Endothelial cell of hepatic sinusoid (primary cell): ENCODE measurements around the gene ANKFN1.

Source experiments
- in situ Hi-C: cut with HindIII; loops from 2 replicates; pipeline ENCODE4 v1.10.0; 2017; ENCODE audit warnings: low sequenced_read_pairs

ANKFN1 gene

DNA sequence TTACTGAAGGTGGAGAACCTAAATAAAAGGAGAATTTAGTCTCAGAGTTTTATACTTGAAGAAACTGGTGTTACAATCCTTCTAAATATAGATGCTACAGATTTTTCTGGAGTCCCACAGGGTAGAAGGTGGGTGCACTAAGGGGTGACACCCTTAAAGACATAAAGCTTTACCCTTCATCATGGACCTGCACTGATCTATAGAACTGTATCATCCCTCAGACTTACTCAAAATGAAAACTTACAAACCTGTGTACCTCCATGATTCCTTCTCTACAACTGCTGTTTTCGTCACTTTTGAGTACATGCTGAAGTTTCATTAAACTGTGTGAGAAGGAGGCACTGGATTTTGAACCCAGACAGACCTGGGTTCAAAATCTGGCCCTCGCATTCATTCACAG, 270.7 kb downstream of the ANKFN1 start:
- in situ Hi-C loops, result no loop called here

DNA sequence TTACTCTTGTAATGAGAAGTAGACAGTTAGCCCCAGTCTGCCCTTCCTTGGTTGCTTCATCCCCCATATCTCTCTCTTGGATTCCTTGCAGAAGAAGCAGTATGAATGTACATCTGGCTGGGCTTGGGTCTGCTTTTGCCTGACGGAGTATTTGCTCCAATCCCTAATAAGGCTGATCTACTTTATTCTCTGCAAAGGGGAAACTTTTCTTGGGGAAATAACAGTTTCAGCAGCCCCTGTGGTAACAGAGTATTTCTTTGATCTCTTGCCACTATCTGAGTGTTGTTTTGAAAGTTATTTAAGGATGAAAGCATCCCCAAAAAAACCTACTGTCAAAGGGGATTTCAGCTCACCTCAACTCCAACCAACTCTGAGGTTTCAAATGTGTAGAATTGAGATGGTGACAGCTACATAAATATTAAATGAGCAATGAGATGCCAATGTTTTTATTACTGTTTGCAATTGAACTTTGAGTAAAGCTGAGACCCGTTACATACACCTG, 271.3 kb downstream of the ANKFN1 start:
- in situ Hi-C loops, result no loop called here

DNA sequence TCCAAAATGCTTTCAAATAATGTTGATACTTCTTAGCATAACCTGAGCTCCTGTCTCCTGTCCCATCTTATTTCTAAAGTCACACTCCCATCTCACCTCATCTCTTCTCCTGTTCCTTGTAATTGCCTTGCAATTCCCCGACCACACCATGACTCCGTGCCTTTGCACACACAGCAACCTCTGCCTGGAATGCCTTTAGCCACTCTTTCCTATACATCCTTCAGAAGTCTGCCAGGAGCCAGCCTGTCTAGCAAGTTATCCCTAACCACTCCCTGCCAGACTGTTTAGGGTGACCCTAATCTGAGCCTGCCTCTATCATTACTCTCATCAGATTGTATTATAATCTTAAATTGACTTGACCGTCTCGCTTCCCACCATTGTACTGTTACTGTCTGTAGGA, 272.2 kb downstream of the ANKFN1 start:
- in situ Hi-C loops, result no loop called here

DNA sequence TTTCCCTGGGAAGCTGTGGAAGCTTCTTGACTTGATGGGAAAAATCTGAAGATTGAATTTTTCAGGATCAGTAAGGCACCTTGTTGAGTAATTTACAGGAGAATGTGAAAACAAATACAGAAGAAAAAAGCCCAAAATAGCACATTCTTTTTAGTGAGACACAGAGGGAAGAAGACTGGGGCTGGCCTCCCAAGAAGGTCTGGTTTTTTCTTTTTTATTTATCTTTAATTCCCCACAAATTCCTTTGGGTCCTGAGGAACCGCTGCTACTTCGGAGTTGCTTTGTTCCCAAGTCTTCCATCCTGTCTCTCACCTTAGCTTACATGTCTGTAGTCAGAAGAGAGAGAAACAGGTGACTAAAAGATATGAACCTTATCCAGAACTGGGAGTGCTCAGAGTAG, 273.6 kb downstream of the ANKFN1 start:
- in situ Hi-C loops, result no loop called here

DNA sequence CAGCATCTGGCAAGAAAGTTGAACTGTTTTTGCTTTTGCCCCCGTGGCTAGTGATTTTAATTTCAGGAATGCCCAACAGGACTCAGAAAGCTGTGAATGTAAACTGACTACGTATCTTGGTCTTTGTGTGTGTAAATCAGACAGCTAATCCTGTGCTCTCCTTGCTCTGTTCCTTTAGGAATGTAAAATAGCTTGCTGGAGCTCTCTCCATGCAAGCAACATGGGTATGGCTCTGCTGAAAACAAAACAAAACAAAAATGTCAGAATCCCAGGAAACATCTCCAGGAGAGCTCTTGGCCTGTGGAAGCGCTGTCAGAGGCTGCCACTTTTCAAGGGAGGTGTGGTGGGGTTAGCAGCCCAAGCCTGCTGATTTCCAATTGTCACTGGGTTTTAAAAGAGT, 278.5 kb downstream of the ANKFN1 start:
- in situ Hi-C loops, result no loop called here

DNA sequence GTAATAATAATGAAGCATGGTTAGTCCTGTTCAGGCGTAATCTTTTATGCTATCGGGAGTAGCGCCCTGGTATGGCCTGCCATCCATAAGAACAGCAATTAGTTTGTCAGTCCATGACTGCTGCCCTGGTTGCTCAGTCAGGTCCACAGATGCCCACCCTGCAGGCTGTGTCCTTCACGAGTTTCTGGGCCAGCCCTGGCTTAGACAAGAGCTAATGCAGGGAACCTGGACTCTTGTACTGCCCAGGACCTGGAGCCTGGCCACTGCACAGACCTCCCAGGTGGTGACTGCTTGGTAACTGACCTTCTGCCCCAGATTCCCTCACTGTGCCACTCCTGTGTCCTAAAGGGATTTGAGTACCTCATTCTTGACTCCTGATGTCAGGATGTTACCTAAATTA, 279.2 kb downstream of the ANKFN1 start:
- in situ Hi-C loops, result no loop called here

DNA sequence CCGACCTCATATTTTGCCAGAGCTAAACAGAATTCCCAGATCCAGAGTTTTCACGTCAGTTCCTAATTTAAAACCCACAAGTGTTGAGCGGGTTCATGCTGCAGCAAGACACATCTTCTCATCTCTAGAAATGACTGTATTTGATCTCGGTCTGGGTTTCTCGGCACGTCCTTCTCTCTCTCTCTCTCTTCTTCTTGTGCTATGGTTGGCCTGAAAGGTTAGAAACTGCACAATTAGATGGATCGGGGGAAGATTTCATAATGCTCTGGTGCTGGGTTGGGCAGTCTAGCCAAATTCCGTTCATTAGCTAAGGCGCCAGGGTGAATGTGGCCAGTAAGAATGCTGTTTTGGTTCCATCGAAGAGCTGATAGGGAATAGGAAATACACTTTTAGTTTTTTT, 281.3 kb downstream of the ANKFN1 start:
- in situ Hi-C loops, result no loop called here

DNA sequence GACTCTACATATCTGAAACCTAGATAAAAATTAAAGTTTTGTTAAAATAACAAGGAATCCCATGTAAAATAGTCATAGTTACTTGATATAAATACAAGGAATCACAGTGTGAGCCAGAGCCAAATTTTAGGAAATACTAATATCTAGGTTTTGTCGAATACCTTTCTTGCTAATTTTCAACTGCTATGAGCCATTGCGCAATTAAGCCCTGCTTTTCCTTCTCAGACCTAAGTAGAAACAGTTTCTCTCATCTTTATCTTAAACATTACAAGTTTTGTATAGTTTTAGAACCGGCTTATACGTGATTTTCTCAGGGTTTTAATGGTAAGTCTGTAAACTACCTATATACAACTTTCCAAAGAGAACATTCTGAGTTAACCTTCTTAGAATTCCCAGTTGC, 282.9 kb downstream of the ANKFN1 start:
- in situ Hi-C loops, result no loop called here

DNA sequence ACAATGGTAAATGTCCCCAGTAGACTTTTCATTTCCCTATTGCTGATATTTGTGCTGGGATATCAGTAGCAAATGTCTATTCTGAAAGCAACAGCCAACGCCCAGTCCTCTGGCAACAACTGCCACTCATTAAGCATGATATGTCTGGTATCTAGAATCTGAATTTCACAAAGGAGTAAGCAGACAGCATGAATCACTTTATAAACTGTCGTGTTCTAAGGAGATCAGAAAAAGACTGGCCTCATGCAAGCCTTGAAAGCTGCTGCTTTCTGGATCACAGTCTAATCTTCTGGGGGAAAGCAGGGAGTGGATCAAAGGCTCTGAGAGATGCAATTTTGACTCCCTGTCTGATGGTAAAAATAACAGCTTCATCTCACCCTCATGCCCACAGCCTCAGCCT, 287.1 kb downstream of the ANKFN1 start:
- in situ Hi-C loops, result no loop called here

DNA sequence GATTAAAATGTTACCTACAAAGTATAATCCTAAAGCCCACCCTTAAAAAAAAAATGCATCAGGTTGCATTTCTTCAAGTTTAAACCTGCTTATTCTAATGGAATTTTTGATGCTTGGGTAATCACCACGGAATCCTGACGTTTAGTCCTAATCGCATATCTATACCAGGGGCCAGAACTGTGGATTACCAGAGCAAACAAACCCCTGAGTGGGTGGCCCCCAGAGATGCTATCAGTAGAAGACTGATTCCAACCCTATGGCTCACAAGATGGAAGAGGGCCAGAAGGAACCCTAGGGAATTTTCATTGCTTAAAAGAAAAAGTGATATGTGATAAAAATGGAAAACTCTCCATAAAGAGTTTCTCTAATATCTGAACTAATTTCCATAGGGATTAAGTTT, 288.0 kb downstream of the ANKFN1 start:
- in situ Hi-C loops, result no loop called here

DNA sequence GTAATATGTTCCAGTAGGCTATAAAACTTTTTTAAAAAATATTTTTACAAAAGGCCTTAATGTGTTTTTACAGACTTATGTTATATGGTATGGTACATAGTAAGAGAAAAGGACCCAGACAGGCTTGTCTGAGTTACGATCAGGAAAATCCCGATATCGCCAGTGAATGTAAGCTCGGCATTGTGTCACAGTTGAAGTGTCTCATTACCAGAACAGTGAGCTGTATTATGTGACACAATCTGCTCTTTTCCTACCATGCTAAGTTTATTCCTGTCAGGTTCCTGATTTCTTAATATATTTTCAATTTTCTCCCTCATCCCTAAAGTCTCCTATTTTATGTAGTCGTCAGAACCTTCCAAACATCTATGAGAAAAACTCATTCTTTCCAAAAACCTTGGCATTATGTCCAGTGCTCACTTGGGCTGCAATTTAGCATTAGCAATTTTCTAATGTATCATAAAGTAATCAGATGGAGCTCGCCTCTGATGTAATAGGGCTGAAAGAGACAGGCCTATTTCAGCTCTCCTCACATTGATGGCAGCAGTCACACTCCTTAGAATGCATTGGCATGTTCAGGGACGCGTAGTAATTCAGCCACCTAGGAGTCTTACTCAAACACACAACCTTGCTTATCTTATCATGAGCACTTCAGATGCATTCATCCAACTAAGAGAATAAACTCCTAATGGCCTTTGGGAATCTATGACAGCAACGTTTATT, 292.6 kb downstream of the ANKFN1 start:
- in situ Hi-C loops, result no loop called here

DNA sequence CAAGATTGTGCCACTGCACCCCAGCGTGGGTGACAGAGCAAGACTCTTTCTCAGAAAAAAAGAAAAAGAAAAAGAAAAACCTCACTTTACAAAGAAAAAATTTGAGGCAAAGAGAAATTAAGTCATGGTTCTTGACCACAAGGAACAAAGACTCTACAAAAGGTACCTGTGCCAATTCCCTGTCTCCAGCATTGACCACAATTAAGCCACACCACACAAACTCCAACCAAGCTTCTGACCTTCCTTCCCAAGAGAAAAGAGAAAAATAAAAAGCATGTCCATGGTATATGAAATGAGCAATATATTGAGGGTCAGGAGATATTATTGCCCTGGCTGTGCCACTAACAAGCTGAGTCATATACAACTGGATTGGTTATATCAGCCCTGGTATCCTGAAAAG, 293.9 kb downstream of the ANKFN1 start:
- in situ Hi-C loops, result no loop called here

DNA sequence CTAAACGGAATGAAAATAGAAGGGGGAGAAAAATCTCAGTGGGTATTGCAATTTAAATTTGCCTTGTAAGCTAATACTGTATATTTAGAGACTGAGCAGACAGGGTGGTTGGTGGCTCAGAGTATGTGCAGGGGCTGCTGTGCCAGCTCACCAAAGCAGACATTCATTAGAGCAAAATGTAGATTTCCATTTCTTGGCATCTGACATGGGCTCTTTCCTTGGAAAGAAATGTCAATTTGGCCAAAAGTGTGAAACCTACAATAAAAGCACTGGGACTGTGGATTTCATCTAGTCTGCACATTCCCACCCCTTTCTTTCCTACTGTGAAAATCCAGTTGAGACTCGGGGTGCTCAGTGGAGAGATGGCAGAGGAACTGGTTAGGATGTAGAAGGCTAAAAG, 295.1 kb downstream of the ANKFN1 start:
- in situ Hi-C loops, result no loop called here

DNA sequence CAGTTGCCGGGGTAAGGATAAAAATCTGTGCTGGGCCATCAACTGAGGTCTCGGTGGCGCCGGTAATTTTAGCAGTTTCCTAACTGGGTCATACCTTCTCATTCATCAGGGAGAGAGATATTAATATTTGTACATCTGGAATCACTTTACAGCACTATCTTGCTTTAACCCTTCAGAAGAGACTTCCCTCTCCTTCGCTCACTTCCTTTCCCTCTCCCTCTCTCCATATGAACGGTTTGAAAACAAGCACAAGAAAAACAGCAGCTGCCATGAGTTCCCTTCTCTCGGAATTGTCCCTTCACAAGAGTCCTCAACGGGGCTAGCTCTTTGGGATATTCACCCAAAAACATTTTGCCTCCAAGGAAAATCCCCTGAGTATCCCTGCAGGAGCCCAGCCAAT, 295.9 kb downstream of the ANKFN1 start:
- in situ Hi-C loops, result no loop called here

DNA sequence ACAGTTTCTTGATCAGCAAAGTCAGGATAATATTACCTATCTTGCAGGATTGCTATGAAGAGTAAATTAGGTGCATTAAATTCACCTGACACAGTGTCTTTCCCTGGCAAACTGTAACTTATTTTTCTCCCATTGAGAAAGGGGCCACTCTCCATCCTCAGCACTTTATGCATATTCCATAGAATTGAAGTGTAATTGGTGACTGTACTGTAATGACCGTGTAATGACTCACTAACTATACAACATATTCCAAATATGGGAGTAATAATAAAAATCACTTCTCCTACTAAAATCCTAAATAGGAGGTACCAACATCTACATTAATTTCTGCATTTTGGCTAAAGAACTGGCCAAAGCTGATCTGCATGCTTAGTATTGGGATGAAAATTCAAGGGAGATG, 298.4 kb downstream of the ANKFN1 start:
- in situ Hi-C loops, result no loop called here

DNA sequence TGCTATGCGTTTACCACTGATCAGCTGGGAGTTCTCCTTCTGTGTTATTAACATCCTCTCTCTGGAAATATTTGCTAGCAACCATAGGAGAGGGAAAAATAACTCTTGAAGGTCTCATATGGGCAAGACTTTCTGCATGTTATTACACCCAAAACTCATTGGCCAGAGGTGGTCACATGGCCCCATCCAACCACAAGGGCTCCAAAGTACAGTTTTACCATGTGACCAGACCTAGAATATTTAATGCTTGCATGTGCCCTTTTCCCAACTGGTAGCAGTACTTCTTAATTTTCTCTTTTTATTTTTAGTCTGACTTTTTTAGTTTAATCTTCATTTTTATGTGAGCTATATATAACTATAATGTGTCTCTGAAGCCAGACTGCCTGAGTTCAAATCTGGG, 299.2 kb downstream of the ANKFN1 start:
- in situ Hi-C loops, result no loop called here

DNA sequence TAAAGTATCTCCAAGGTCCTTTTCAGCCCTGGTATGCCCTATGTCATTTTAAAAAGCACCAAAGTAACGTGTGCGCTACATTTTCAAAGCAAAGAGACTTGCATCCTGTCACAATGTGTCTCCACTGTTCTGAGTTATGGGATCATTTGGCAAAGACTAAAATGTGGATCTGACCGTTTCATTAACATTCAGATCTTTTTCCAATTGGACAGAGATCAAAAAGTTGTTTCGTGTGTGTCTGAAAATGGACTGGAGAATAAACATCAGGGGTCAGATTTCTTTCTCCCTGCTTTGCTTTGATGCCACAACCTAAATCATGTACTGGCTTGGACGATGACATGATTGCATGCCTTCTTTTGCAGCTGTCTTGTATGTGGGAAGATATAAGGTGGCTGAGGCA, 304.2 kb downstream of the ANKFN1 start:
- in situ Hi-C loops, result no loop called here

DNA sequence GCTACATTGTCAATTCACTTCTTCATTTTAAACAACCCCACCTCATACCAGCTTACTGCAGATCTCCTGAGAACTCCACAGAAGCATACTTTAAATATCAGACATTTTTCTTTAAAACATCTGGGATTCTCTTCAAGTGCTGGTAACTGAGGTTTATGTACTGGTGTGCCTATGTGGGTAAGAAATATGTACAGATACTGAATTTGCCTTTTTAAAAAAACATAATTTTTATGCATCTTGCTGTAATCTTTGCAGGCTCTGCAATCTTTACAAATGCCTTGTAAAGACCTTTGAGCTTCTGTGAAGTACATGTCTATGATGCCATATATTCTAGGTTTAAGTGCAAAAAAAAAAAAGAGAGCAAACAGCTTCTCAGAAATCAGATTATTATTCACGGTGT, 312.6 kb downstream of the ANKFN1 start:
- in situ Hi-C loops, result no loop called here

DNA sequence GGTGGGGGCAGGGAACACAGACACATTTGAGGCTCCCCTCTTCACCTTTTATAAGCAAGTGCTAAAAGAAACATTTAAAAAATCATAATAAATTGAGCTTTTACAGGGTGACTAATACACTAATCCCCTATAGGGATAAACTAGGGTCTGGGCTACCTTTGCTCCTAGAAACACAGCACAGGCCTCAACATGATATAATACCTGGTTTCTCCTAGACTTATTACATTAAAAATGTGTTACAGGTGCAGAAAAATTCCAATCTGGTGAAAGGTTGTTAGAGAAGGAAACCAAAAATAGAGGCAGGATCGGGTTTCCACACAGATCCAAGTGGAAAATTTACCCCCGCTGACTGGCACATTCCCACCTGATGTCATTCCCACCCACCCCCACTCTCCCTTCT, 315.6 kb downstream of the ANKFN1 start:
- in situ Hi-C loops, result no loop called here

DNA sequence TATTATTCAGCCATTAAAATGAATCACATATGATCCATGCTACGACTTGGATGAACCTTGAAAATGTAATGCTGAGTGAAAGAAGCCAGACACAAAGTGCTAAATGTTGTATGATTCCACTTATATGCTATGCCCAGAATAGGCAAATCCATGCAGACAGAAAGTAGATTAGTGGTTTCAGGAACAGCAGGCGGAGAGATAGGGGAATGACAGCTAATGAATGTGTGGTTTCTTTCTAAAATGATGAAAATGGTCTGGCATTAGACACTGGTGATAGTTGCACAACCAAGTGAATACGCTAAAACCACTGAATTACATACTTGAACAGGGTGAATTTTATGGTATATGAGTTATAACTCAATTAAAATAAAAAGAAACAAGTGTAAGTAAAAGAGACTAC, 318.4 kb downstream of the ANKFN1 start:
- in situ Hi-C loops, result no loop called here

DNA sequence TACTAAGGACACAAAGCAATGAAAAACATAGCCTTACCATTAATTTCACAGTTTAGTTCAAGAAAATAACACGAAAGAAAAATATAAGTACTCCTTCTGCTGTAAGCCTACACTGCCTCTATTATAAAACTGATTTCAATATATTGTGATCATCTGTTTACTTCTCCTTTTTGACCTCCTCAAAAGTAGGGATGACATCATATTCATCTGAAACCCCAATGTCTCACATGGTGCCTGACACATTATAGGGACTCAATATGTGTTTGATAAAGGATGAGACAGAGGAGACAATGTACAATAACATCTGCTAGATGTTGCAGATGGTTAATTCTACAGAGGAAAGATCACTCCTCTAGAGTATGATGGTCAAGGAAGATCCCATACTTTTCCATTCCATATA, 321.8 kb downstream of the ANKFN1 start:
- in situ Hi-C loops, result no loop called here

DNA sequence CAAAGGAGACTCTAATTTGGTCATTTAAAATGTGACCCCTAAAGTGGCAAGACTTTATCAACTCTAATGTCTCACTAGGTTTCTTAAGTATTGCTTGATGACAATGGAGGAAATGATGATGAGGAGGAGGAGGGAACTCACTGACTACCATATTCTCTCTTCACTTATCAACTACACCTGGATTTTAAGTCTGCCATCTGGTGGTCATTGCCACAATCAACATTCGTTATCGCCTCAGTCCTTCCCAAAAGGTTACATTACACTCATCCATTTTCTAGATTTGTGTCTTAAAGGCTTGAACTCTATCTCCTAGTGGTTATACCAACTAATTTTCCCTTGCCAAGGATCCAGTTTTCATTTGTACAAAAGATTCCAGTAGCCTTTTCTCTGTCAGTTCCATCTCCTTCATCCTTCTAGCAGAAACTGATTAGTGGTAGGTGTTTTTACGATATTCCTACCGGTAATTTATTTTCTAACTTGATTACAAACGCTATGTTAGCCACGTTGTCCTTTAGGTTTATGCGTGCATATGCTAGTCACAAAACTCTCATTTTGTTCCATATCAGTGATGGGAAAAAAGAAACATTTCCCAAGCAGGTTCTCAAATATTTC, 325.7 kb downstream of the ANKFN1 start:
- in situ Hi-C loops, result no loop called here

DNA sequence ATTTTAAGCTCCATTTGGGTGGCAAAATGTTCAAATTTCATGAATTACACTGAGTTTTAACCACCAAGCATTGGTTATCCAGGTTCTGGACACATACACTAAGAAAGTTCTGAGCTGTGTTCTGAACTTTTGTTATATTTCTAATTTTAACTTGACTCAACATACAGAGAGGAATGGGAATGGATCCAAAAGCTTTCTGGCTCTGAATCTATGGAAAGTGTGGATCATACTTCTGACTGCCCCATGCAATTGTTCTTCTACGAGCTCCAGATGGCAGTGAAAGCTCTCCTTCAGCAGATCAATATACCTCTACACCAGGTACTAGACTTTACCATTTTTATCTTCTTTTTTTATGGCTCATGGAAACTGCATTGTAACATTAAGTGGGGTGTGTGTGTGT, 327.2 kb downstream of the ANKFN1 start:
- in situ Hi-C loops, result no loop called here
